ENCODE data around the gene PUSL1.

PUSL1 gene

GRCh38 chr1:1325288-1326074 is 17.1 kb downstream of the PUSL1 start:
- H3K27ac ChIP-seq (ENCODE audit: low read length) = no peak overlapping the region
- peaks cover 4% of the 10 kb centered on the region; the same call in 1 of the 2 replicates for H3K4me1 ChIP-seq (ENCODE audit: control insufficient read depth, insufficient read depth, low read length)
- no peaks in the 10 kb centered on the region for H3K9me3 ChIP-seq (ENCODE audit: control insufficient read depth, insufficient read depth, low read length)
- peaks cover 16% of the 10 kb centered on the region for H3K36me3 ChIP-seq (ENCODE audit: control insufficient read depth, insufficient read depth, low read length)
- peak overlapping the region; percentile 57 for H3K4me3 ChIP-seq (ENCODE audit: low read length)
- no CpG with 5 or more reads among the region's 16 CpGs for WGBS (ENCODE audit: insufficient coverage, insufficient read length)
- H3K27me3 ChIP-seq (ENCODE audit: control insufficient read depth, insufficient read depth, low read length) = no peaks in the 10 kb centered on the region
- no peak for DNase-seq (ENCODE audit: low read depth, low spot score)

DNA sequence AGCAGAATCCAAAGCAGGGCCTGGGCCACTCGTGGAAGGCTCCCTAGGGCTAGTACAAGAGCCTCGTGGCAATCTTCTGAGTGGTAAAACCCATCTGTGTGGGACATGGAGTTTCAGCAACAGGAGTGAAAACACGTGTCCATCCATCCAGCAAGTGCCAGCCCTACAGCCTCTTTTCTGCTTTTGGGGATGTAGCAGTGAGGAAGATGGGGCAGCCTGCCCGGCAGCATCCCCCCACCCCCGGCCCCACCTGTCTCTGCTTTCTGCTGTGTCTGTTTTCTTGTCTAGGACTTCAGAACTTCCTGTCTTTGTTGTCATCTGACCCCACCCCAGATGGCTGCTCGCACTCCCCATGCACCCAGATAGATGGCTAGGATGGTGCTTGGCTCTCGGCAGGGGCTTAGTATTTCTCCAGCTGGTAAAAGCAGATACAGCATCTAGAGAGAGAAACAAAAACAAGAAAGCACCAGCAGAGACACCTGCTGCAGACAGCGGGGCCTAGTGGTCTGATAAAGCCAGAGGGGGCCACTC is 17.7 kb downstream of the PUSL1 start:
- no peak for DNase-seq (ENCODE audit: low read depth, low spot score)
- Histone ChIP-seq H3K36me3 (ENCODE audit: control insufficient read depth, insufficient read depth, low read length) (peaks cover 11% of the 10 kb centered on the region), H3K4me1 (ENCODE audit: control insufficient read depth, insufficient read depth, low read length) (peaks cover 4% of the 10 kb centered on the region; the same call in 1 of the 2 replicates), H3K9me3 (ENCODE audit: control insufficient read depth, insufficient read depth, low read length) (no peaks in the 10 kb centered on the region), H3K27me3 (ENCODE audit: control insufficient read depth, insufficient read depth, low read length) (no peaks in the 10 kb centered on the region), H3K27ac (ENCODE audit: low read length) (no peak overlapping the region), H3K4me3 (ENCODE audit: low read length) (no peak overlapping the region)
- no CpG with 5 or more reads among the region's 8 CpGs for WGBS (ENCODE audit: insufficient coverage, insufficient read length)

GRCh38 chr1:1327291-1327690 is 18.9 kb downstream of the PUSL1 start:
- no CpG with 5 or more reads among the region's 40 CpGs for WGBS (ENCODE audit: insufficient coverage, insufficient read length)
- no peaks in the 10 kb centered on the region for H3K27me3 ChIP-seq (ENCODE audit: control insufficient read depth, insufficient read depth, low read length)
- no peak overlapping the region for H3K4me3 ChIP-seq (ENCODE audit: low read length)
- no peak for DNase-seq (ENCODE audit: low read depth, low spot score)
- peaks cover 3% of the 10 kb centered on the region; the same call in 1 of the 2 replicates for H3K36me3 ChIP-seq (ENCODE audit: control insufficient read depth, insufficient read depth, low read length)
- H3K9me3 ChIP-seq (ENCODE audit: control insufficient read depth, insufficient read depth, low read length) = no peaks in the 10 kb centered on the region
- no peak overlapping the region for H3K27ac ChIP-seq (ENCODE audit: low read length)
- peaks cover 4% of the 10 kb centered on the region; the same call in 1 of the 2 replicates for H3K4me1 ChIP-seq (ENCODE audit: control insufficient read depth, insufficient read depth, low read length)

DNA sequence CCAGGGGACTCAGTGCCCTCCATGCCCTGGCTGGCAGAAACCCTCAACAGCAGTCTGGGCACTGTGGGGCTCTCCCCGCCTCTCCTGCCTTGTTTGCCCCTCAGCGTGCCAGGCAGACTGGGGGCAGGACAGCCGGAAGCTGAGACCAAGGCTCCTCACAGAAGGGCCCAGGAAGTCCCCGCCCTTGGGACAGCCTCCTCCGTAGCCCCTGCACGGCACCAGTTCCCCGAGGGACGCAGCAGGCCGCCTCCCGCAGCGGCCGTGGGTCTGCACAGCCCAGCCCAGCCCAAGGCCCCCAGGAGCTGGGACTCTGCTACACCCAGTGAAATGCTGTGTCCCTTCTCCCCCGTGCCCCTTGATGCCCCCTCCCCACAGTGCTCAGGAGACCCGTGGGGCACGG is 19.9 kb downstream of the PUSL1 start:
- Histone ChIP-seq H3K4me3 (ENCODE audit: low read length) (no peak overlapping the region), H3K4me1 (ENCODE audit: control insufficient read depth, insufficient read depth, low read length) (peaks cover 4% of the 10 kb centered on the region; the same call in 1 of the 2 replicates), H3K27me3 (ENCODE audit: control insufficient read depth, insufficient read depth, low read length) (no peaks in the 10 kb centered on the region), H3K36me3 (ENCODE audit: control insufficient read depth, insufficient read depth, low read length) (peaks cover 3% of the 10 kb centered on the region; the same call in 1 of the 2 replicates), H3K27ac (ENCODE audit: low read length) (no peak overlapping the region), H3K9me3 (ENCODE audit: control insufficient read depth, insufficient read depth, low read length) (no peaks in the 10 kb centered on the region)
- DNase-seq (ENCODE audit: low read depth, low spot score) = no peak
- no CpG with 5 or more reads among the region's 15 CpGs for WGBS (ENCODE audit: insufficient coverage, insufficient read length)

DNA sequence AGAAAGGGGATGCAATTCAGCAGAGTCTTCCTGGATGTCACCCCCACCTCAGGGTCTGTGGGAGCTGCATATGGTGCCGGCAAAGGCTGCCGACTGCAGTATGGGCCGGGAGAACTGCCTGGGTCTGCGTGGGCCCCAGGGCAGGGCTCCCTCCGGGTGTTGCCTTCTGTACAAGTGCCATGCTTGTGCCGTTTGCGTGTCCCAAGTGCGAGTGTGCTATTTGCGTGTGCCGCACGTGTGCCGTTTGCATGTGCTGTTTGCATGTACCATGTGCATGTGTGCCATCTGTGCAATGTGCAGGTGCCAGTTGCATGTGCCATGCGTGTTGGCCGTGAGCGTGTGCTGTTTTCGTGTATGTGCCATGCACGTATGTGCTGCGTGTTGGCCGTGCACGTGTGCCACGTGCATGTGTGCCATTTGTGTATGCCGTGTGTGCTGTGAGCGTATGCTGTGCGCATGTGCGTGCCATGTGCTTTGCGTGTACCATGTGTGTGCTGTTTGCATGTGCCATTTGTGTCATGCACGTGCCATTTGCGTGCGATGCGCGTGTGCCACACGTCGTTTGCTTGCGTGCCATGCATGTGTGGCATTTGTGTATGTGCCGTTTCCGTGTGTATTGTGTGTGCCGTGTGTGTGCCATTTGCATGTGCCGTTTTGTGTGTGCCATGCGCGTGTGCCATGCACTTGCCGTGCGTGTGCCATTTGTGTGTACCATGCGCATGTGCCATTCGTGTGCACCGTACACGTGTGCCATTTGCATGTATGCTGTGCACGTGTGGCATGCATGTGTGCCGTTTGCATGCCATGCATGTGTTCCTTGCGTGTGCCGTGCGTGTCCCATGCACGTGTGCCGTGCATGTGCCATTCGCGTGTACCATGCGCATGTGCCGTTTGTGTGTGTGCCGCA is 21.2 kb downstream of the PUSL1 start:
- Histone ChIP-seq H3K27ac (ENCODE audit: low read length) (no peak overlapping the region), H3K27me3 (ENCODE audit: control insufficient read depth, insufficient read depth, low read length) (no peaks in the 10 kb centered on the region), H3K4me1 (ENCODE audit: control insufficient read depth, insufficient read depth, low read length) (peaks cover 4% of the 10 kb centered on the region; the same call in 1 of the 2 replicates), H3K36me3 (ENCODE audit: control insufficient read depth, insufficient read depth, low read length) (peaks cover 3% of the 10 kb centered on the region; the same call in 1 of the 2 replicates), H3K9me3 (ENCODE audit: control insufficient read depth, insufficient read depth, low read length) (no peaks in the 10 kb centered on the region), H3K4me3 (ENCODE audit: low read length) (no peak overlapping the region)
- WGBS (ENCODE audit: insufficient coverage, insufficient read length) = no CpG with 5 or more reads among the region's 58 CpGs
- no peak for DNase-seq (ENCODE audit: low read depth, low spot score)

GRCh38 chr1:1330366-1331067 is 22.1 kb downstream of the PUSL1 start:
- no peaks in the 10 kb centered on the region for H3K9me3 ChIP-seq (ENCODE audit: control insufficient read depth, insufficient read depth, low read length)
- no CpG with 5 or more reads among the region's 15 CpGs for WGBS (ENCODE audit: insufficient coverage, insufficient read length)
- H3K27ac ChIP-seq (ENCODE audit: low read length) = no peak overlapping the region
- DNase-seq (ENCODE audit: low read depth, low spot score) = no peak
- peaks cover 2% of the 10 kb centered on the region; the same call in 1 of the 2 replicates for H3K4me1 ChIP-seq (ENCODE audit: control insufficient read depth, insufficient read depth, low read length)
- H3K27me3 ChIP-seq (ENCODE audit: control insufficient read depth, insufficient read depth, low read length) = no peaks in the 10 kb centered on the region
- no peak overlapping the region for H3K4me3 ChIP-seq (ENCODE audit: low read length)
- peaks cover 5% of the 10 kb centered on the region; the same call in 1 of the 2 replicates for H3K36me3 ChIP-seq (ENCODE audit: control insufficient read depth, insufficient read depth, low read length)

DNA sequence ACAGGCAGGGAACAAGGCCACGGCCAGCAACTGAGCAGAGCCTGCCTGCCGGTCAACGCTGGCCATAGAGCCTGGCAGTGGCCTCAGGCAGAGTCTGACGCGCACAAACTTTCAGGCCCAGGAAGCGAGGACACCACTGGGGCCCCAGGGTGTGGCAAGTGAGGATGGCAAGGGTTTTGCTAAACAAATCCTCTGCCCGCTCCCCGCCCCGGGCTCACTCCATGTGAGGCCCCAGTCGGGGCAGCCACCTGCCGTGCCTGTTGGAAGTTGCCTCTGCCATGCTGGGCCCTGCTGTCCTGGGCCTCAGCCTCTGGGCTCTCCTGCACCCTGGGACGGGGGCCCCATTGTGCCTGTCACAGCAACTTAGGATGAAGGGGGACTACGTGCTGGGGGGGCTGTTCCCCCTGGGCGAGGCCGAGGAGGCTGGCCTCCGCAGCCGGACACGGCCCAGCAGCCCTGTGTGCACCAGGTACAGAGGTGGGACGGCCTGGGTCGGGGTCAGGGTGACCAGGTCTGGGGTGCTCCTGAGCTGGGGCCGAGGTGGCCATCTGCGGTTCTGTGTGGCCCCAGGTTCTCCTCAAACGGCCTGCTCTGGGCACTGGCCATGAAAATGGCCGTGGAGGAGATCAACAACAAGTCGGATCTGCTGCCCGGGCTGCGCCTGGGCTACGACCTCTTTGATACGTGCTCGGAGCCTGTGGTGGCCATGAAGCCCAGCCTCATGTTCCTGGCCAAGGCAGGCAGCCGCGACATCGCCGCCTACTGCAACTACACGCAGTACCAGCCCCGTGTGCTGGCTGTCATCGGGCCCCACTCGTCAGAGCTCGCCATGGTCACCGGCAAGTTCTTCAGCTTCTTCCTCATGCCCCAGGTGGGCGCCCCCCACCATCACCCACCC is 22.9 kb downstream of the PUSL1 start, which contains the start of gene TAS1R3:
Gene TAS1R3, plus strand, starts transcription at position 213 of the 898 bp plus-strand sequence. Its CDS starts 66 bp downstream, at position 279.
- Histone ChIP-seq H3K27me3 (ENCODE audit: control insufficient read depth, insufficient read depth, low read length) (no peaks in the 10 kb centered on the region), H3K4me3 (ENCODE audit: low read length) (no peak within 1 kb of the TSS), H3K4me1 (ENCODE audit: control insufficient read depth, insufficient read depth, low read length) (peaks cover 2% of the 10 kb centered on the region; the same call in 1 of the 2 replicates), H3K9me3 (ENCODE audit: control insufficient read depth, insufficient read depth, low read length) (no peaks in the 10 kb centered on the region), H3K27ac (ENCODE audit: low read length) (no peak within 1 kb of the TSS), H3K36me3 (ENCODE audit: control insufficient read depth, insufficient read depth, low read length) (peaks cover 9% of the 10 kb centered on the region; the same call in 1 of the 2 replicates)
- WGBS (ENCODE audit: insufficient coverage, insufficient read length) = no CpG with 5 or more reads among the region's 41 CpGs
- DNase-seq (ENCODE audit: low read depth, low spot score) = no peak

DNA sequence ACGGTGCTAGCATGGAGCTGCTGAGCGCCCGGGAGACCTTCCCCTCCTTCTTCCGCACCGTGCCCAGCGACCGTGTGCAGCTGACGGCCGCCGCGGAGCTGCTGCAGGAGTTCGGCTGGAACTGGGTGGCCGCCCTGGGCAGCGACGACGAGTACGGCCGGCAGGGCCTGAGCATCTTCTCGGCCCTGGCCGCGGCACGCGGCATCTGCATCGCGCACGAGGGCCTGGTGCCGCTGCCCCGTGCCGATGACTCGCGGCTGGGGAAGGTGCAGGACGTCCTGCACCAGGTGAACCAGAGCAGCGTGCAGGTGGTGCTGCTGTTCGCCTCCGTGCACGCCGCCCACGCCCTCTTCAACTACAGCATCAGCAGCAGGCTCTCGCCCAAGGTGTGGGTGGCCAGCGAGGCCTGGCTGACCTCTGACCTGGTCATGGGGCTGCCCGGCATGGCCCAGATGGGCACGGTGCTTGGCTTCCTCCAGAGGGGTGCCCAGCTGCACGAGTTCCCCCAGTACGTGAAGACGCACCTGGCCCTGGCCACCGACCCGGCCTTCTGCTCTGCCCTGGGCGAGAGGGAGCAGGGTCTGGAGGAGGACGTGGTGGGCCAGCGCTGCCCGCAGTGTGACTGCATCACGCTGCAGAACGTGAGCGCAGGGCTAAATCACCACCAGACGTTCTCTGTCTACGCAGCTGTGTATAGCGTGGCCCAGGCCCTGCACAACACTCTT is 23.8 kb downstream of the PUSL1 start:
- no peak for DNase-seq (ENCODE audit: low read depth, low spot score)

More for the DNA sequence above, 23.8 kb downstream of the PUSL1 start:
- Histone ChIP-seq H3K27ac (ENCODE audit: low read length) (no peak overlapping the region), H3K27me3 (ENCODE audit: control insufficient read depth, insufficient read depth, low read length) (no peaks in the 10 kb centered on the region), H3K4me1 (ENCODE audit: control insufficient read depth, insufficient read depth, low read length) (peaks cover 2% of the 10 kb centered on the region; the same call in 1 of the 2 replicates), H3K36me3 (ENCODE audit: control insufficient read depth, insufficient read depth, low read length) (peaks cover 9% of the 10 kb centered on the region; the same call in 1 of the 2 replicates), H3K4me3 (ENCODE audit: low read length) (no peak overlapping the region), H3K9me3 (ENCODE audit: control insufficient read depth, insufficient read depth, low read length) (no peaks in the 10 kb centered on the region)
- no CpG with 5 or more reads among the region's 57 CpGs for WGBS (ENCODE audit: insufficient coverage, insufficient read length)

Data from iPS DF 6.9 (cell line).